H9 (cell line): ENCODE measurements around the gene SLC36A4. TPM values are rescaled to one million over a fixed set of nuclear protein-coding genes. Genes with fewer than 3 reads are reported as not detected.
"Not testable (repeated sequence)": the region's sequence is repeated elsewhere in the genome, so short reads cannot be mapped to it uniquely, and the experiment has no call there.

Source experiments
- DNase-seq: peaks from one replicate; pipeline ENCODE4 v3.0.0-alpha.2; 2017
- H2AFZ ChIP-seq: one replicate; pipeline ENCODE4 v1.6.1; 2013; ENCODE audit warnings: mild to moderate bottlenecking, low read length, control low read depth, moderate library complexity
- H2AK5ac ChIP-seq: 2 replicates; pipeline ENCODE4 v1.6.1; 2013; ENCODE audit warnings: low read length, control low read depth, mixed read lengths; ENCODE audit not compliant: insufficient read length
- H2BK120ac ChIP-seq: one replicate; pipeline ENCODE4 v1.6.1; 2013; ENCODE audit warnings: low read depth, mild to moderate bottlenecking, low read length, control low read depth, inconsistent platforms; ENCODE audit not compliant: poor library complexity, severe bottlenecking
- H2BK12ac ChIP-seq: 2 replicates; pipeline ENCODE4 v1.6.1; 2013; ENCODE audit warnings: low read length, control low read depth, mixed read lengths, low read depth; ENCODE audit not compliant: insufficient read length
- H2BK15ac ChIP-seq: 2 replicates; pipeline ENCODE4 v1.6.1; 2013; ENCODE audit warnings: low read depth, low read length, control low read depth
- H2BK20ac ChIP-seq: one replicate; pipeline ENCODE4 v1.6.1; 2013; ENCODE audit warnings: low read depth, mild to moderate bottlenecking, low read length, control low read depth, inconsistent platforms; ENCODE audit not compliant: poor library complexity, severe bottlenecking
- H2BK5ac ChIP-seq: 2 replicates; pipeline ENCODE4 v1.6.1; 2013; ENCODE audit warnings: low read length, control low read depth, mixed read lengths; ENCODE audit not compliant: insufficient read length
- H3K14ac ChIP-seq: 2 replicates; pipeline ENCODE4 v1.6.1; 2013; ENCODE audit warnings: low read length, control low read depth; ENCODE audit not compliant: insufficient read depth
- H3K18ac ChIP-seq: 2 replicates; pipeline ENCODE4 v1.6.1; 2013; ENCODE audit warnings: low read depth, mild to moderate bottlenecking, mixed read lengths, low read length, control low read depth; ENCODE audit not compliant: insufficient read length
- H3K23ac ChIP-seq: 2 replicates; pipeline ENCODE4 v1.6.1; 2013; ENCODE audit warnings: low read length, control low read depth, mixed read lengths, low read depth; ENCODE audit not compliant: insufficient read length
- H3K23me2 ChIP-seq: 2 replicates; pipeline ENCODE4 v1.6.1; 2013; ENCODE audit warnings: low read depth, mild to moderate bottlenecking, mixed read lengths, low read length, control low read depth; ENCODE audit not compliant: insufficient read length, poor library complexity, severe bottlenecking
- H3K27ac ChIP-seq: 2 replicates; pipeline ENCODE4 v1.5.1; 2013; ENCODE audit warnings: low read length, control low read depth, mixed read lengths, low read depth; ENCODE audit not compliant: insufficient read length
- H3K27me3 ChIP-seq: 2 replicates; pipeline ENCODE4 v1.6.1; 2013; ENCODE audit warnings: low read length, control low read depth, inconsistent platforms; ENCODE audit not compliant: insufficient read depth
- H3K4ac ChIP-seq: 2 replicates; pipeline ENCODE4 v1.6.1; 2013; ENCODE audit warnings: low read depth, mild to moderate bottlenecking, control low read depth, inconsistent platforms, low read length, moderate library complexity
- H3K4me1 ChIP-seq: 2 replicates; pipeline ENCODE4 v1.6.1; 2013; ENCODE audit warnings: low read length, control low read depth, inconsistent platforms; ENCODE audit not compliant: insufficient read depth
- H3K4me2 ChIP-seq: 2 replicates; pipeline ENCODE4 v1.6.1; 2013; ENCODE audit warnings: low read length, control low read depth, mixed read lengths; ENCODE audit not compliant: insufficient read length, insufficient read depth
- H3K56ac ChIP-seq: 2 replicates; pipeline ENCODE4 v1.6.1; 2013; ENCODE audit warnings: low read depth, mild to moderate bottlenecking, mixed read lengths, low read length, control low read depth; ENCODE audit not compliant: insufficient read length
- H3K79me1 ChIP-seq: 2 replicates; pipeline ENCODE4 v1.6.1; 2013; ENCODE audit warnings: low read depth, mild to moderate bottlenecking, moderate library complexity, low read length, control low read depth, inconsistent platforms; ENCODE audit not compliant: insufficient read depth, poor library complexity, severe bottlenecking
- H3K79me2 ChIP-seq: 2 replicates; pipeline ENCODE4 v1.6.1; 2013; ENCODE audit warnings: low read length, control low read depth, inconsistent platforms; ENCODE audit not compliant: insufficient read depth
- H3K9ac ChIP-seq: 2 replicates; pipeline ENCODE4 v1.6.1; 2013; ENCODE audit warnings: low read length, control low read depth, mixed read lengths; ENCODE audit not compliant: insufficient read length; ENCODE audit errors: extremely low read depth
- H3K9me3 ChIP-seq: one replicate; pipeline ENCODE4 v1.6.1; 2013; ENCODE audit warnings: low read depth, low read length, inconsistent platforms; ENCODE audit not compliant: control insufficient read depth
- H3T11ph ChIP-seq: one replicate; pipeline ENCODE4 v1.6.1; 2013; ENCODE audit warnings: mild to moderate bottlenecking, low read length, control low read depth, inconsistent platforms
- H4K20me1 ChIP-seq: one replicate; pipeline ENCODE4 v1.6.1; 2013; ENCODE audit not compliant: control insufficient read depth, insufficient read length, insufficient read depth
- H4K5ac ChIP-seq: 2 replicates; pipeline ENCODE4 v1.6.1; 2013; ENCODE audit warnings: low read depth, mild to moderate bottlenecking, mixed read lengths, low read length, control low read depth; ENCODE audit not compliant: insufficient read length
- H4K8ac ChIP-seq: replicated peaks from 2 replicates; pipeline ENCODE4 v1.6.1; 2013; ENCODE audit warnings: low read length, control low read depth, mixed read lengths, low read depth; ENCODE audit not compliant: insufficient read length
- H4K91ac ChIP-seq: 2 replicates; pipeline ENCODE4 v1.6.1; 2013; ENCODE audit warnings: low read depth, mild to moderate bottlenecking, moderate library complexity, mixed read lengths, low read length, control low read depth; ENCODE audit not compliant: insufficient read length
- H3K27ac Mint-ChIP-seq, 3 experiments: 2 replicates in 2 of 3; 3 replicates in 1 of 3; pipeline ENCODE4 v1.8.0; 2020 to 2021; ENCODE audit warnings: mixed read lengths in 3 of 3, mild to moderate bottlenecking in 1 of 3, moderate library complexity in 1 of 3
- H3K27me3 Mint-ChIP-seq: 2 replicates; pipeline ENCODE4 v1.8.0; 2021; ENCODE audit warnings: low read depth, mild to moderate bottlenecking, moderate library complexity, mixed read lengths
- H3K36me3 Mint-ChIP-seq, 3 experiments: 2 replicates in 2 of 3; 3 replicates in 1 of 3; pipeline ENCODE4 v1.8.0; 2020 to 2021; ENCODE audit warnings: low read depth in 3 of 3, mixed read lengths in 3 of 3; ENCODE audit not compliant: insufficient read depth in 1 of 3
- H3K4me1 Mint-ChIP-seq, 2 experiments: 2 replicates each; pipeline ENCODE4 v1.8.0; 2020; ENCODE audit warnings: mixed read lengths in 2 of 2
- H3K4me3 Mint-ChIP-seq, 2 experiments: 2 replicates in 1 of 2; 3 replicates in 1 of 2; pipeline ENCODE4 v1.8.0; 2020 to 2021; ENCODE audit warnings: mild to moderate bottlenecking in 2 of 2, mixed read lengths in 2 of 2, moderate library complexity in 1 of 2
- H3K9me3 Mint-ChIP-seq, 2 experiments: 2 replicates in 1 of 2; 3 replicates in 1 of 2; pipeline ENCODE4 v1.8.0; 2020; ENCODE audit warnings: mild to moderate bottlenecking in 2 of 2, mixed read lengths in 2 of 2, moderate library complexity in 1 of 2
- WGBS: extraction: QIAGEN DNeasy Blood & Tissue Kit; methylation state at CpG from one replicate; pipeline ENCODE4 v1.1.7; 2013; ENCODE audit warnings: missing lambda C conversion rate, low lambda C conversion rate, mixed read lengths; ENCODE audit not compliant: insufficient read length; ENCODE audit errors: extremely low coverage; 5-methylcytosine and 5-hydroxymethylcytosine counted together
- total RNA-seq: library from RNA; stranded (reverse); gene quantifications from 2 replicates; pipeline ENCODE4 v1.2.1, GENCODE V29; 2021
- TF ChIP-seq, protein P1 (sequence below): fragments of 200-600 bp; sonication (generic); conservative IDR thresholded peaks from 3 replicates; pipeline ENCODE4 v1.8.0; 2021; ENCODE audit warnings: antibody characterized with exemption, mild to moderate bottlenecking

The SLC36A4 gene
- total RNA-seq, 1 experiment from 2014 or later: 33.3 TPM

DNA sequence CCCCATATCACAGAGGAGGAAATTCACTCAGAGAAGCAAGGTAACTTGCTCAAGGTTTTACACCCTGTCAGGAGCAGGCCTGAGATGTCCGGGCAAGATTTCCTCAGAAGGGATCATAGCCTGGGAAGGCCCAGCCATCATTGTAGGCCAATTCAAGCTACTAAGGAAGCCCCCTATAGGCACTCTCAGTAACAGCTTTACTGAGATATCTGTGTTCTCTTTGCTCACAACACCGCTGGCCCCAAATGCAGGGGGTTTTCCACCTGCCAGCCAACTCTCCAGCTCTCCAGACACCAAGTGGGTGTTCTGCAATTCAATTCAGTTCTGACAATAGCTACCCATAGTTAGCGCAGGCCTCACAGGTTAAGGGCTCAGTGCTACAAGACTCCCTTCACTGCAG is 84.0 kb downstream of the SLC36A4 start:
- no peak overlapping the region for H2AFZ ChIP-seq
- H3K4me3 Mint-ChIP-seq: no peak overlapping the region
- H3K4me1 Mint-ChIP-seq: peaks cover 72 to 78% of the 10 kb centered on the region in 2 experiments

DNA sequence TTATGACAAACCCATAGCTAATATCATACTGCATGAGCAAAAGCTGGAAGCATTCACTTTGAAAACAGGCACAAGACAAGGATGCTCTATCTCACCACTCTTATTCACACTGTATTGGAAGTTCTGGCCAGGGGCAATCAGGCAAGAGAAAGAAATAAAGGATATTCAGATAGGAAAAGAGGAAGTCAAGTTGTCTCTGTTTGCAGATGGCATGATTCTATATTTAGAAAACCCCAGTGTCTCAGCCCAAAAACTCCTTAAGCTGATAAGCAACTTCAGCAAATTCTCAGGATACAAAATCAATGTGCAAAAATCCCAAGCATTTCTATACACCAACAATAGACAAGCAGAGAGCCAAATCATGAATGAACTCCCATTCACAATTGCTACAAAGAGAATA is 86.6 kb downstream of the SLC36A4 start:
- not testable (repeated sequence) for H4K91ac ChIP-seq, H3T11ph ChIP-seq, H3K4me3 Mint-ChIP-seq, H3K4me2 ChIP-seq, H2AFZ ChIP-seq, H2BK20ac ChIP-seq, H3K79me1 ChIP-seq, H2BK12ac ChIP-seq, H3K23ac ChIP-seq, H3K27me3 ChIP-seq, H3K56ac ChIP-seq, H3K27me3 Mint-ChIP-seq, H3K4me1 ChIP-seq, H3K4ac ChIP-seq, H3K27ac ChIP-seq, H3K23me2 ChIP-seq, H3K27ac Mint-ChIP-seq, H2BK15ac ChIP-seq, DNase-seq, H2AK5ac ChIP-seq, H2BK5ac ChIP-seq, H3K18ac ChIP-seq, H4K20me1 ChIP-seq, H3K9me3 ChIP-seq, H4K5ac ChIP-seq, H4K8ac ChIP-seq, H3K14ac ChIP-seq, H2BK120ac ChIP-seq, H3K9ac ChIP-seq, H3K79me2 ChIP-seq
- H3K4me1 Mint-ChIP-seq: peaks cover 55 to 64% of the 10 kb centered on the region in 2 experiments
- H3K9me3 Mint-ChIP-seq: peaks cover 20 to 21% of the 10 kb centered on the region in 2 experiments
- H3K36me3 Mint-ChIP-seq: peaks cover 12 to 38% (median 23%) of the 10 kb centered on the region in 3 experiments

More for the DNA sequence above, 84.0 kb downstream of the SLC36A4 start:
- TF ChIP-seq, protein P1, sequence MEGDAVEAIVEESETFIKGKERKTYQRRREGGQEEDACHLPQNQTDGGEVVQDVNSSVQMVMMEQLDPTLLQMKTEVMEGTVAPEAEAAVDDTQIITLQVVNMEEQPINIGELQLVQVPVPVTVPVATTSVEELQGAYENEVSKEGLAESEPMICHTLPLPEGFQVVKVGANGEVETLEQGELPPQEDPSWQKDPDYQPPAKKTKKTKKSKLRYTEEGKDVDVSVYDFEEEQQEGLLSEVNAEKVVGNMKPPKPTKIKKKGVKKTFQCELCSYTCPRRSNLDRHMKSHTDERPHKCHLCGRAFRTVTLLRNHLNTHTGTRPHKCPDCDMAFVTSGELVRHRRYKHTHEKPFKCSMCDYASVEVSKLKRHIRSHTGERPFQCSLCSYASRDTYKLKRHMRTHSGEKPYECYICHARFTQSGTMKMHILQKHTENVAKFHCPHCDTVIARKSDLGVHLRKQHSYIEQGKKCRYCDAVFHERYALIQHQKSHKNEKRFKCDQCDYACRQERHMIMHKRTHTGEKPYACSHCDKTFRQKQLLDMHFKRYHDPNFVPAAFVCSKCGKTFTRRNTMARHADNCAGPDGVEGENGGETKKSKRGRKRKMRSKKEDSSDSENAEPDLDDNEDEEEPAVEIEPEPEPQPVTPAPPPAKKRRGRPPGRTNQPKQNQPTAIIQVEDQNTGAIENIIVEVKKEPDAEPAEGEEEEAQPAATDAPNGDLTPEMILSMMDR: peak; percentile 59
- no peak overlapping the region for H2BK5ac ChIP-seq
- no peaks in the 10 kb centered on the region for H3K27me3 Mint-ChIP-seq
- no peaks in the 10 kb centered on the region for H4K20me1 ChIP-seq
- no peak overlapping the region for H3K18ac ChIP-seq
- H2BK20ac ChIP-seq: no peak overlapping the region
- peak; percentile 49 for DNase-seq
- H3K79me2 ChIP-seq: no peaks in the 10 kb centered on the region
- no peak overlapping the region for H3K27ac ChIP-seq
- H3K14ac ChIP-seq: no peak overlapping the region
- no peaks in the 10 kb centered on the region for H3K9me3 ChIP-seq
- H3T11ph ChIP-seq: no peak overlapping the region
- no peak overlapping the region for H3K56ac ChIP-seq
- no peak overlapping the region for H3K4ac ChIP-seq
- no CpG with 5 or more reads among the region's 3 CpGs for WGBS
- H3K79me1 ChIP-seq: no peaks in the 10 kb centered on the region
- H2AK5ac ChIP-seq: no peak overlapping the region
- no peak overlapping the region for H2BK15ac ChIP-seq
- H3K23me2 ChIP-seq: no peaks in the 10 kb centered on the region
- no peak overlapping the region for H3K23ac ChIP-seq
- H4K91ac ChIP-seq: no peak overlapping the region
- peaks cover 20 to 21% of the 10 kb centered on the region in 2 experiments for H3K9me3 Mint-ChIP-seq
- H3K27me3 ChIP-seq: no peaks in the 10 kb centered on the region
- H4K8ac ChIP-seq: no peak overlapping the region
- no peak overlapping the region for H3K9ac ChIP-seq
- peaks cover 15 to 26% (median 23%) of the 10 kb centered on the region in 3 experiments for H3K36me3 Mint-ChIP-seq
- no peak overlapping the region for H2BK12ac ChIP-seq
- no peak overlapping the region for H4K5ac ChIP-seq
- H3K4me2 ChIP-seq: no peak overlapping the region
- H2BK120ac ChIP-seq: no peak overlapping the region
- H3K27ac Mint-ChIP-seq: peak overlapping the region; percentile 42 to 65 (median 58); a peak in 5 of 7 replicates
- peaks cover 6% of the 10 kb centered on the region; the same call in 1 of the 2 replicates for H3K4me1 ChIP-seq
